ENCODE measurements around the gene CHST4. TPM values are rescaled to one million over a fixed set of nuclear protein-coding genes. Genes with fewer than 3 reads are reported as not detected.

The CHST4 gene
- not detected in 2 replicates for total RNA-seq

GRCh38 chr16:71526111-71526631 lies at the start of gene CHST4:
Gene CHST4 (plus strand): TSS chr16:71526426. CDS start chr16:71536678, 10,252 bp downstream.

GRCh38 chr16:71489122-71489521 lies 37.1 kb upstream of the CHST4 start, which contains the start of gene ZNF19:
Gene ZNF19 (minus strand): TSS chr16:71489324. CDS start chr16:71482114, 7,210 bp downstream.

DNA sequence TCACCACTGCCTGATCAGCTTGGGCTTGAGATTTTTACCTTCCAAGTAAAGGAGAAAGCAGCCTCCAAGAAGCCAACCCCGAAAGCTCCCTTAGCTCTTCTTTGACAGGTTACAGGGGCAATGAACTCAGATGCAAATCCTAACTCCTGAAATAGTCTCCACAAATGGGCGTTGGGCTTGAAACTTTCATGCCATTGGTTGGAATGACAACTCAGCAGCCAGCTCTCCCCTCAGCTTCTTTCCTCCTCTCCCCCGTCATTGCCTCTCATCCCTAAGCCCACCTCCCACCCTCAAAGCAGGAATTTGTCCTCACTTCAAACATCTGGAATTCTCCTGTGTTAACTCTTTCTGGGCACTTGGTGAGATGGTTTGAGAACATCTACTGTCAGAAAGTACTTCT lies 50.7 kb downstream of the CHST4 start, which contains the start of gene TAT:
TAT (minus strand) TSS at position 122 of the 400 bp plus-strand sequence. CDS start 677 bp downstream, outside the sequence.

Other genes starting within 250 kb of the CHST4 start
- 29.2 and 36.9 TPM in 2 replicates for gene CMTR2, start 237.0 kb upstream of the CHST4 start, total RNA-seq
- not detected in 2 replicates for gene CALB2, start 167.7 kb upstream of the CHST4 start, total RNA-seq
- gene TLE7, start 84.4 kb upstream of the CHST4 start, total RNA-seq = not detected in 2 replicates
- 4.0 and 6.3 TPM in 2 replicates for gene ZNF23, start 64.2 kb upstream of the CHST4 start, total RNA-seq
- 2.0 and 2.1 TPM in 2 replicates for gene ZNF19, start 37.1 kb upstream of the CHST4 start, total RNA-seq
- gene TAT, start 50.7 kb downstream of the CHST4 start, total RNA-seq = not detected in 2 replicates
- gene MARVELD3, start 99.8 kb downstream of the CHST4 start, total RNA-seq = 0.11 and 0.86 TPM in 2 replicates
- gene PHLPP2, start 198.3 kb downstream of the CHST4 start, total RNA-seq = 5.9 and 6.1 TPM in 2 replicates